HepG2 (cell line): ENCODE measurements around the gene QSER1.

Experiments used
- EHMT2 ChIP-seq: fragments of 200-600 bp; sonication (generic); IDR thresholded peaks from 2 replicates; pipeline ENCODE4 v1.7.0; 2017; ENCODE audit warnings: antibody characterized with exemption, low read depth, low read length, borderline replicate concordance
- HHEX ChIP-seq: IDR thresholded peaks from 2 replicates; pipeline ENCODE4 v1.6.1; 2016; ENCODE audit warnings: control low read depth
- POLR2A ChIP-seq, 2 experiments: IDR thresholded peaks; 2 replicates each; pipeline ENCODE4 v1.6.1; 2011; ENCODE audit warnings: low read depth in 2 of 2, low read length in 2 of 2, mild to moderate bottlenecking in 1 of 2, moderate library complexity in 1 of 2; ENCODE audit not compliant: insufficient read depth in 1 of 2
- SCMH1 ChIP-seq: sonication (generic); formaldehyde crosslinking; IDR thresholded peaks from 2 replicates; pipeline ENCODE4 v1.9.0; 2021; ENCODE audit warnings: missing genetic modification reagents, mild to moderate bottlenecking, borderline replicate concordance
- TCF12 ChIP-seq, 2 experiments: fragments of 450-650 bp in 1 of 2; sonication (generic) in 1 of 2; formaldehyde crosslinking in 1 of 2; IDR thresholded peaks; 2 replicates each; pipeline versions ENCODE4 v1.6.1 to v1.8.0; 2017 to 2022; ENCODE audit warnings: antibody characterized with exemption in 1 of 2, mild to moderate bottlenecking in 1 of 2, missing genetic modification reagents in 1 of 2, moderate library complexity in 1 of 2
- TSC22D2 ChIP-seq: sonication (generic); formaldehyde crosslinking; IDR thresholded peaks from 2 replicates; pipeline ENCODE4 v1.5.1; 2020; ENCODE audit warnings: missing genetic modification reagents, mild to moderate bottlenecking, borderline replicate concordance
- ZBTB8A ChIP-seq: sonication (generic); formaldehyde crosslinking; IDR thresholded peaks from 2 replicates; pipeline ENCODE4 v1.4.0; 2020; ENCODE audit warnings: mild to moderate bottlenecking, low read depth, missing genetic modification reagents, borderline replicate concordance
- ZNF136 ChIP-seq: sonication (generic); formaldehyde crosslinking; IDR thresholded peaks from 2 replicates; pipeline ENCODE4 v1.8.1; 2022; ENCODE audit warnings: low read depth, mild to moderate bottlenecking, moderate library complexity, missing genetic modification reagents
- ZNF44 ChIP-seq: sonication (generic); formaldehyde crosslinking; IDR thresholded peaks from 2 replicates; pipeline ENCODE4 v1.5.1; 2020; ENCODE audit warnings: mild to moderate bottlenecking, missing genetic modification reagents
- TF ChIP-seq, protein P1 (sequence below): sonication (generic); formaldehyde crosslinking; IDR thresholded peaks from 2 replicates; pipeline ENCODE4 v1.5.0; 2020; ENCODE audit warnings: mild to moderate bottlenecking, missing genetic modification reagents, moderate library complexity
- TF ChIP-seq, protein P2 (sequence below): sonication (generic); formaldehyde crosslinking; IDR thresholded peaks from 2 replicates; pipeline ENCODE4 v1.4.0; 2020; ENCODE audit warnings: missing genetic modification reagents
- TF ChIP-seq, protein P3 (sequence below): sonication (generic); formaldehyde crosslinking; IDR thresholded peaks from 2 replicates; pipeline ENCODE4 v1.4.0; 2020; ENCODE audit warnings: missing genetic modification reagents
- TF ChIP-seq, protein P4 (sequence below): IDR thresholded peaks from 2 replicates; pipeline ENCODE4 v1.6.1; 2018; ENCODE audit warnings: missing genetic modification reagents, mild to moderate bottlenecking, missing compliant biosample characterization
- TF ChIP-seq, protein P5 (sequence below): sonication (generic); formaldehyde crosslinking; conservative IDR thresholded peaks from 2 replicates; pipeline ENCODE4 v1.8.1; 2023; ENCODE audit warnings: missing genetic modification reagents

DNA sequence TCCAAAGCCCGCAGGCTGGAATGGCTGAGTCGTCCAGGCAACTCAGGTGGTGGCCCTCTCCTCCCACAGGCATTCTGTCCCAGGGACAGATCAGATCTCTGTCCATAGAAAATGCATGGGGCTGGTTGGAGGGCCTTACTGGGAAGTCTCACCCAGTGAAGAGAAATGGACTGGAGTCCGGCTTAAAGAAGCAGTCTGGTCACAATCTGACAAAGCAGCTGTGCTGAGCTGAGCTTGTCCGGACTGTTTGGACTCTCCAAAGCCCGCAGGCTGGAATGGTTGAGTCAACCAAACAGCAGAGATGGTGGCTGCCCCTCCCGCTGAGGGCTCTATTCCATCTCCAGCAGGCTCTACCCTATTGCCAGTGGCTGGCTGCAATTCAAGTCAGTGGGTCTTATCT, 108.7 kb downstream of the QSER1 start:
- TF ChIP-seq, protein P1, sequence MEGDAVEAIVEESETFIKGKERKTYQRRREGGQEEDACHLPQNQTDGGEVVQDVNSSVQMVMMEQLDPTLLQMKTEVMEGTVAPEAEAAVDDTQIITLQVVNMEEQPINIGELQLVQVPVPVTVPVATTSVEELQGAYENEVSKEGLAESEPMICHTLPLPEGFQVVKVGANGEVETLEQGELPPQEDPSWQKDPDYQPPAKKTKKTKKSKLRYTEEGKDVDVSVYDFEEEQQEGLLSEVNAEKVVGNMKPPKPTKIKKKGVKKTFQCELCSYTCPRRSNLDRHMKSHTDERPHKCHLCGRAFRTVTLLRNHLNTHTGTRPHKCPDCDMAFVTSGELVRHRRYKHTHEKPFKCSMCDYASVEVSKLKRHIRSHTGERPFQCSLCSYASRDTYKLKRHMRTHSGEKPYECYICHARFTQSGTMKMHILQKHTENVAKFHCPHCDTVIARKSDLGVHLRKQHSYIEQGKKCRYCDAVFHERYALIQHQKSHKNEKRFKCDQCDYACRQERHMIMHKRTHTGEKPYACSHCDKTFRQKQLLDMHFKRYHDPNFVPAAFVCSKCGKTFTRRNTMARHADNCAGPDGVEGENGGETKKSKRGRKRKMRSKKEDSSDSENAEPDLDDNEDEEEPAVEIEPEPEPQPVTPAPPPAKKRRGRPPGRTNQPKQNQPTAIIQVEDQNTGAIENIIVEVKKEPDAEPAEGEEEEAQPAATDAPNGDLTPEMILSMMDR = no peak
- no peak for TF ChIP-seq EHMT2
- no peak for TF ChIP-seq TSC22D2
- TF ChIP-seq, protein P2, sequence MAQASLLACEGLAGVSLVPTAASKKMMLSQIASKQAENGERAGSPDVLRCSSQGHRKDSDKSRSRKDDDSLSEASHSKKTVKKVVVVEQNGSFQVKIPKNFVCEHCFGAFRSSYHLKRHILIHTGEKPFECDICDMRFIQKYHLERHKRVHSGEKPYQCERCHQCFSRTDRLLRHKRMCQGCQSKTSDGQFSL (CRISPR knock-in tag) = no peak
- no peak for TF ChIP-seq POLR2A (IDR thresholded peaks at IDR 0.05; ENCODE audit: insufficient read depth in 1 of 2, low read depth in 2 of 2, low read length in 2 of 2)
- TF ChIP-seq HHEX = no peak
- no peak for TF ChIP-seq ZNF44
- TF ChIP-seq, protein P3, sequence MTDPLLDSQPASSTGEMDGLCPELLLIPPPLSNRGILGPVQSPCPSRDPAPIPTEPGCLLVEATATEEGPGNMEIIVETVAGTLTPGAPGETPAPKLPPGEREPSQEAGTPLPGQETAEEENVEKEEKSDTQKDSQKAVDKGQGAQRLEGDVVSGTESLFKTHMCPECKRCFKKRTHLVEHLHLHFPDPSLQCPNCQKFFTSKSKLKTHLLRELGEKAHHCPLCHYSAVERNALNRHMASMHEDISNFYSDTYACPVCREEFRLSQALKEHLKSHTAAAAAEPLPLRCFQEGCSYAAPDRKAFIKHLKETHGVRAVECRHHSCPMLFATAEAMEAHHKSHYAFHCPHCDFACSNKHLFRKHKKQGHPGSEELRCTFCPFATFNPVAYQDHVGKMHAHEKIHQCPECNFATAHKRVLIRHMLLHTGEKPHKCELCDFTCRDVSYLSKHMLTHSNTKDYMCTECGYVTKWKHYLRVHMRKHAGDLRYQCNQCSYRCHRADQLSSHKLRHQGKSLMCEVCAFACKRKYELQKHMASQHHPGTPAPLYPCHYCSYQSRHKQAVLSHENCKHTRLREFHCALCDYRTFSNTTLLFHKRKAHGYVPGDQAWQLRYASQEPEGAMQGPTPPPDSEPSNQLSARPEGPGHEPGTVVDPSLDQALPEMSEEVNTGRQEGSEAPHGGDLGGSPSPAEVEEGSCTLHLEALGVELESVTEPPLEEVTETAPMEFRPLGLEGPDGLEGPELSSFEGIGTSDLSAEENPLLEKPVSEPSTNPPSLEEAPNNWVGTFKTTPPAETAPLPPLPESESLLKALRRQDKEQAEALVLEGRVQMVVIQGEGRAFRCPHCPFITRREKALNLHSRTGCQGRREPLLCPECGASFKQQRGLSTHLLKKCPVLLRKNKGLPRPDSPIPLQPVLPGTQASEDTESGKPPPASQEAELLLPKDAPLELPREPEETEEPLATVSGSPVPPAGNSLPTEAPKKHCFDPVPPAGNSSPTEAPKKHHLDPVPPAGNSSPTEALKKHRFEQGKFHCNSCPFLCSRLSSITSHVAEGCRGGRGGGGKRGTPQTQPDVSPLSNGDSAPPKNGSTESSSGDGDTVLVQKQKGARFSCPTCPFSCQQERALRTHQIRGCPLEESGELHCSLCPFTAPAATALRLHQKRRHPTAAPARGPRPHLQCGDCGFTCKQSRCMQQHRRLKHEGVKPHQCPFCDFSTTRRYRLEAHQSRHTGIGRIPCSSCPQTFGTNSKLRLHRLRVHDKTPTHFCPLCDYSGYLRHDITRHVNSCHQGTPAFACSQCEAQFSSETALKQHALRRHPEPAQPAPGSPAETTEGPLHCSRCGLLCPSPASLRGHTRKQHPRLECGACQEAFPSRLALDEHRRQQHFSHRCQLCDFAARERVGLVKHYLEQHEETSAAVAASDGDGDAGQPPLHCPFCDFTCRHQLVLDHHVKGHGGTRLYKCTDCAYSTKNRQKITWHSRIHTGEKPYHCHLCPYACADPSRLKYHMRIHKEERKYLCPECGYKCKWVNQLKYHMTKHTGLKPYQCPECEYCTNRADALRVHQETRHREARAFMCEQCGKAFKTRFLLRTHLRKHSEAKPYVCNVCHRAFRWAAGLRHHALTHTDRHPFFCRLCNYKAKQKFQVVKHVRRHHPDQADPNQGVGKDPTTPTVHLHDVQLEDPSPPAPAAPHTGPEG (CRISPR knock-in tag) = no peak
- no peak for TF ChIP-seq ZNF136
- TF ChIP-seq, protein P4, sequence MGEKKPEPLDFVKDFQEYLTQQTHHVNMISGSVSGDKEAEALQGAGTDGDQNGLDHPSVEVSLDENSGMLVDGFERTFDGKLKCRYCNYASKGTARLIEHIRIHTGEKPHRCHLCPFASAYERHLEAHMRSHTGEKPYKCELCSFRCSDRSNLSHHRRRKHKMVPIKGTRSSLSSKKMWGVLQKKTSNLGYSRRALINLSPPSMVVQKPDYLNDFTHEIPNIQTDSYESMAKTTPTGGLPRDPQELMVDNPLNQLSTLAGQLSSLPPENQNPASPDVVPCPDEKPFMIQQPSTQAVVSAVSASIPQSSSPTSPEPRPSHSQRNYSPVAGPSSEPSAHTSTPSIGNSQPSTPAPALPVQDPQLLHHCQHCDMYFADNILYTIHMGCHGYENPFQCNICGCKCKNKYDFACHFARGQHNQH (CRISPR knock-in tag) = no peak
- no peak for TF ChIP-seq SCMH1
- TF ChIP-seq, protein P5, sequence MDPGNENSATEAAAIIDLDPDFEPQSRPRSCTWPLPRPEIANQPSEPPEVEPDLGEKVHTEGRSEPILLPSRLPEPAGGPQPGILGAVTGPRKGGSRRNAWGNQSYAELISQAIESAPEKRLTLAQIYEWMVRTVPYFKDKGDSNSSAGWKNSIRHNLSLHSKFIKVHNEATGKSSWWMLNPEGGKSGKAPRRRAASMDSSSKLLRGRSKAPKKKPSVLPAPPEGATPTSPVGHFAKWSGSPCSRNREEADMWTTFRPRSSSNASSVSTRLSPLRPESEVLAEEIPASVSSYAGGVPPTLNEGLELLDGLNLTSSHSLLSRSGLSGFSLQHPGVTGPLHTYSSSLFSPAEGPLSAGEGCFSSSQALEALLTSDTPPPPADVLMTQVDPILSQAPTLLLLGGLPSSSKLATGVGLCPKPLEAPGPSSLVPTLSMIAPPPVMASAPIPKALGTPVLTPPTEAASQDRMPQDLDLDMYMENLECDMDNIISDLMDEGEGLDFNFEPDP (CRISPR knock-in tag) = no peak
- TF ChIP-seq ZBTB8A (CRISPR knock-in tag) = no peak
- no peak for TF ChIP-seq TCF12 (IDR thresholded peaks at IDR 0.05)
- TF ChIP-seq TCF12 (CRISPR knock-in tag; IDR thresholded peaks at IDR 0.05) = no peak
